ENCODE data around the gene CCNYL1. TPM values are rescaled to one million over a fixed set of nuclear protein-coding genes. Genes with fewer than 3 reads are reported as not detected.
A peak's percentile ranks its signal among the peaks of the same experiment; 100 is the strongest.

CCNYL1 gene
- polyA plus RNA-seq, result 19.6 TPM
- long read RNA-seq, donor 1, partial matches to known transcripts, result 0 of 2 reads
- long read RNA-seq, donor 1, other reads (novel, unspliced or antisense), result 0 of 2 reads
- long read RNA-seq, donor 2, transcript CCNYL1-201 (10 exons, 3,767 nt), result major isoform, 6 of 35 reads
- long read RNA-seq, donor 2, partial matches to known transcripts, result 0 of 35 reads
- long read RNA-seq, donor 2, other reads (novel, unspliced or antisense), result 28 of 35 reads
- long read RNA-seq, donor 3, result 0 reads
- long read RNA-seq, donor 4, partial matches to known transcripts, result 0 of 1 reads
- long read RNA-seq, donor 4, other reads (novel, unspliced or antisense), result 0 of 1 reads
- long read RNA-seq, donor 5, partial matches to known transcripts, result 0 of 16 reads
- long read RNA-seq, donor 5, other reads (novel, unspliced or antisense), result 13 of 16 reads
- long read RNA-seq, donor 6, partial matches to known transcripts, result 6 of 8 reads
- long read RNA-seq, donor 6, other reads (novel, unspliced or antisense), result 0 of 8 reads
- long read RNA-seq, donor 7, result 0 reads
- long read RNA-seq, donor 8, partial matches to known transcripts, result 8 of 10 reads
- long read RNA-seq, donor 8, other reads (novel, unspliced or antisense), result 0 of 10 reads
- long read RNA-seq, donor 9, partial matches to known transcripts, result 0 of 11 reads
- long read RNA-seq, donor 9, other reads (novel, unspliced or antisense), result 10 of 11 reads
- long read RNA-seq, donor 10, transcript CCNYL1-201 (10 exons, 3,767 nt), result major isoform, 5 of 5 reads
- long read RNA-seq, donor 10, partial matches to known transcripts, result 0 of 5 reads
- long read RNA-seq, donor 10, other reads (novel, unspliced or antisense), result 0 of 5 reads
- long read RNA-seq, donor 11, partial matches to known transcripts, result 12 of 15 reads
- long read RNA-seq, donor 11, other reads (novel, unspliced or antisense), result 0 of 15 reads

DNA sequence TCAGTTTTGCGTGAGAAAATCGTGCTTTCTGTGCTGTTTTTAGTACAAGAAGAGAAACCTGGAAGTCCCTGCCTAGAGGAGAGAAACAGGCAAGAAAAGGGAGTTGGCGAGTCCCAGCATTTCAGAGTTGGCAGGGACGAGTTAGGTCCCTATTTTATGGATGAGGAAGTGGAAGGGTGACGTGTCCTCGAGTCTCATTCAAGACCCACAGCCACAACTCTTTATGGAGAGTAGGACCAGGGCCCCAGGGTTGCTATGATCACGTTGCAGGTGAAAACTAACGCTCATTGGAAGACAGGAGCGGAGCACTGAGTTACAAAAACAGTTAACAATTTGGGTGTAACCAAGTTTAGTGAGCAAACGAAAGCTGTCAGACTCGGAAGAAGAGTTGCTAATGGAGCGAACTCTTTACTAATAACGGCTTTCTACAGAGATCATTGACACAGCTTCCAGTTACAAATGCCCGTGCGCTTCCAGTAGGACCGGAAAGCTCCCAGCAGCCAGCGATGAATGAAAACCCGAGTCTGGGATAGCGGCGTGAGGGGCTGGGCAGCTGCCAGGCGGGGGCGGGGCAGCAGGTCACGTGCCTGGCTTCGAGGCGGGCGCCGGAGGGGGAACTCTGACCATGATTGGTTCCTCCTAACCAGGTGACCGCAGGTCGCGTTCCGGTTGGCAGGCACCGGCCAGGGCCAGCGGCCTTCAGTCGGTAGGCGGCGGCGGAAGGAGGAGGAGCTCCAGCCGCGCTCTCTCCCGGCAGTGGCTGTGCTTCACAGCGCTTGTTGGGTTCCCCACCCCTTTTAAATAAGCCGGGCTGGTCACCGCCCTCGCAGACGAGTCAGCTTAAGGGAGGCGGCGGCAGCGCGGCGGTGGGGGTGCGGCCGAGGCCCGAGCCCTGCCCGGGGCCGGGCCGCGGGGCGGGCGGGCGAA, at the start of gene CCNYL1:
TSS of gene CCNYL1 (plus strand) at position 827 of the 927 bp plus-strand sequence. CDS start 257 bp downstream, outside the sequence.
- Histone ChIP-seq H3K27ac (ENCODE audit: low read length) (peak within 1 kb of the TSS; percentile 95), H3K4me1 (ENCODE audit: control insufficient read depth, insufficient read depth, low read length) (peaks cover 5% of the 10 kb centered on the region), H3K36me3 (ENCODE audit: control insufficient read depth, insufficient read depth, low read length) (no peaks in the 10 kb centered on the region), H3K4me3 (ENCODE audit: low read length) (peak within 1 kb of the TSS; percentile 96), H3K27me3 (ENCODE audit: control insufficient read depth, insufficient read depth, low read length) (no peaks in the 10 kb centered on the region), H3K9me3 (ENCODE audit: control insufficient read depth, low read depth, low read length) (no peaks in the 10 kb centered on the region)
- WGBS (ENCODE audit: insufficient coverage, low lambda C conversion rate), result no CpG with 5 or more reads among the region's 60 CpGs
- DNase-seq, result peak; percentile 100

DNA sequence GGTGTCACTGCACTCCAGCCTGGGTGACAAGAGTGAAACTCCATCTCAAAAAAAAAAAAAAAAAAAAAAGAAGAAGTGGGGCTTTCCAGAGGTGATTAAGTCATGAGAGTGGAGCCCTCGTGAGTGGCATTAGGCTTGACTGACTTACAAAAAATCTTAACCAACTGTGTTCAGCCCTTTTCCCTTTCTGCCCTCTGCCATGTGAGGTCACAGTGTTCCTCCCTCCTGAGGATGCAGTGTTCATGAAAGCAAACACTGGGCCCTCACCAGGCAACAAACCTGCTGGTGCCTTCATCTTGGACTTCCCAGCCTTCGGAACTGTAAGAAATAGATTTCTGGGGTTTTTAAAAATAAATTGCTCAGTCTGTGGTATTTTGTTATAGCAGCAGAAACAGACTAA, 49.2 kb upstream of the CCNYL1 start:
- no peak overlapping the region for H3K4me3 ChIP-seq (ENCODE audit: low read length)
- DNase-seq, result no peak
- H3K9me3 ChIP-seq (ENCODE audit: control insufficient read depth, low read depth, low read length), result no peaks in the 10 kb centered on the region
- no CpG with 5 or more reads among the region's 2 CpGs for WGBS (ENCODE audit: insufficient coverage, low lambda C conversion rate)
- H3K27ac ChIP-seq (ENCODE audit: low read length), result no peak overlapping the region
- no peaks in the 10 kb centered on the region for H3K27me3 ChIP-seq (ENCODE audit: control insufficient read depth, insufficient read depth, low read length)
- no peaks in the 10 kb centered on the region for H3K36me3 ChIP-seq (ENCODE audit: control insufficient read depth, insufficient read depth, low read length)
- H3K4me1 ChIP-seq (ENCODE audit: control insufficient read depth, insufficient read depth, low read length), result no peaks in the 10 kb centered on the region

DNA sequence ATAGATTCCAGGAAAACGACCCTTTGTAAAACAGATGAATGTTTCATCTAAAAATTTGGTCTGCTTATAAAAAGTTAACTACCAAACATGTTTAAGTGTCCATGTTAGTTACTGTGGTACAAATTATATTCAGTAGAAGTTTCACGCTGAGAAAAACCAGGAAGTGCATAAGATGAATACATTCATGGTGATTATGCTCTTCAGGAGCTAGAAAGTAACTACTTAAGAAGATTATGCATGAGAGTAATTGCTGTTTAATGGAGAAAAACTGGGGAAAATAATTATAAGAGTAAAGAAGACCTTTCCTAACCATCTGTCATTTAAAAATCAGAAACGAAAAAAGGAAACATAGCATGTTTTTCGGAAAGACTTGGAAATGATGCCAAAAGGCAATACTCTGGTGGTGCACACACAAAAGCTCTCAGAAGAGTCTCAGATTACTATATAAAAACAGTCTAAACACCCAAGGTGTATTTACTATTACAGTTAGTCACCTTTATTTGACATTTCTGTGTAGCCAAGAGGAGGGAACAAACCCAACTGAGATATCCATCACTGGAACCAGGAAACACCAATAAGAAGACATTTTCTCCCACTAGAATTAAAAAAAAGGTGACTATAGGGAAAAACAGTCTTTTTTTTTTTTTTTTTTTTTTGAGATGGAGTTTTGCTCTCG, 47.4 kb upstream of the CCNYL1 start:
- no peaks in the 10 kb centered on the region for H3K9me3 ChIP-seq (ENCODE audit: control insufficient read depth, low read depth, low read length)
- no CpG with 5 or more reads among the region's 5 CpGs for WGBS (ENCODE audit: insufficient coverage, low lambda C conversion rate)
- no peak overlapping the region for H3K27ac ChIP-seq (ENCODE audit: low read length)
- no peaks in the 10 kb centered on the region for H3K4me1 ChIP-seq (ENCODE audit: control insufficient read depth, insufficient read depth, low read length)
- no peak for DNase-seq
- H3K36me3 ChIP-seq (ENCODE audit: control insufficient read depth, insufficient read depth, low read length), result no peaks in the 10 kb centered on the region
- no peak overlapping the region for H3K4me3 ChIP-seq (ENCODE audit: low read length)
- H3K27me3 ChIP-seq (ENCODE audit: control insufficient read depth, insufficient read depth, low read length), result no peaks in the 10 kb centered on the region

DNA sequence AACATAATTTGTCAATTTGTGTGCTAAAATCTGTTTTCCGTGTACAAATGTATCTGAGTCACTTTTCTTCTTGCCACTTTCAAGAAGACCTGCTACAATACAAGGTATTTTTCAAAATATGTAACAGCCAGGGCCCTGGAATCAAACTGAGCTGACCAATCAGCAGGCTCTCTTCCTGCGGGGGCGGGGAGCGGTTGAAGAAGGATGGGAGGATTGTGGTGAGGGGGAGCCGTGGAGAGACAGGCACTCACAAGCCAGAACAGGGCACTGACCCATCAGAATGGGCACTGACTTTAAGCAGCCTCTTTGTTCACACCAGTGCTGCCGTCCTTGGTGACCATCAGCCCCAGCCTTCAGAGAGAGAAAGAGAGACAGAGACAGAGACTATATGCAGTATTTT, 40.6 kb upstream of the CCNYL1 start:
- no peaks in the 10 kb centered on the region for H3K36me3 ChIP-seq (ENCODE audit: control insufficient read depth, insufficient read depth, low read length)
- no peak for DNase-seq
- no peak overlapping the region for H3K4me3 ChIP-seq (ENCODE audit: low read length)
- no peaks in the 10 kb centered on the region for H3K9me3 ChIP-seq (ENCODE audit: control insufficient read depth, low read depth, low read length)
- no peak overlapping the region for H3K27ac ChIP-seq (ENCODE audit: low read length)
- H3K4me1 ChIP-seq (ENCODE audit: control insufficient read depth, insufficient read depth, low read length), result no peaks in the 10 kb centered on the region
- H3K27me3 ChIP-seq (ENCODE audit: control insufficient read depth, insufficient read depth, low read length), result no peaks in the 10 kb centered on the region
- 100% methylated on average over 1 of the region's 6 CpGs for WGBS (ENCODE audit: insufficient coverage, low lambda C conversion rate)

DNA sequence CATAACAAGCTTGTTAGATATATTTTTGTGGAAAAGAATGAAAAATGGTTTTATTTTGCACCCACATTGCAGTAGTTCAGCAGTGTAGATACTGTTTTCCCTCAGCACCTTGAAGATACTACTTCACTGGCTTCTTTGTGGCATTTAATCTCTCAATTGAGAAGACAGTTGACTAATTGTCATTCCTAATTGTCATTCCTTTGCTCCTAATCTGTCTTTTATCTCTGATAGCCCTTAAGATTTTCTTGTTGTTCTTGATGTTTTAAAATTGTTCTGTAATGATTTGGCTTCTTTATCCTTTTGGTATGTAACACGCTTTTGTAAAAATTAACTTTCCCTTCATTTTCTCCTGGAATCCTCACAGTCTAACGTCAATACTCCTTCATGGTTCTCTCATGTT, 38.0 kb upstream of the CCNYL1 start:
- whole genome bisulfite sequencing (ENCODE audit: insufficient coverage, low lambda C conversion rate), result 88% methylated on average over 2 of the region's 2 CpGs
- no peaks in the 10 kb centered on the region for H3K9me3 ChIP-seq (ENCODE audit: control insufficient read depth, low read depth, low read length)
- DNase-seq, result no peak
- no peak overlapping the region for H3K4me3 ChIP-seq (ENCODE audit: low read length)
- no peaks in the 10 kb centered on the region for H3K4me1 ChIP-seq (ENCODE audit: control insufficient read depth, insufficient read depth, low read length)
- H3K36me3 ChIP-seq (ENCODE audit: control insufficient read depth, insufficient read depth, low read length), result no peaks in the 10 kb centered on the region
- no peak overlapping the region for H3K27ac ChIP-seq (ENCODE audit: low read length)
- H3K27me3 ChIP-seq (ENCODE audit: control insufficient read depth, insufficient read depth, low read length), result no peaks in the 10 kb centered on the region

DNA sequence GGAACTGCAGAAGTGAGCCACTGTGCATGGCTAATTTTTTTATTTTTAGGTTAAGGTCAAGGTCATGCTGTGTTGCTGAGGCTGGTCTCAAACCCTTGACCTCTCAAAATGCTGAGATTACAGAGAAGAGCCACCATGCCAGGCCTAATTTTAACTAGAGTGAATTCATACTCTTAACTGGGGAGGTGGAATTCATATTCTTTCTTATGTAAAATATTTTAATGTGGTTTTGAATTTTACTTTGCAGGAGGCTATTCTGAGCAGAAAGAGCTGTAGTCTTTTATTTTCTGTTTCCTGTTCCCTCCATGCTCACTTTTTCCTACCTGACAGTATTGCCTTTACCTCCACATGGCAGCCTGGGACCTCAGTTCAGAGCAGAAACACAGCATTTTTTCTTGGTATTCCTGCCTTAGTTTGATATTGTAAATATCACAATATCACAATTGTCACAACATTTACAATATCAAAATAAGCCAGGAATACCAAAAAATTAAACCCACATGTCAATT, 37.1 kb upstream of the CCNYL1 start:
- Histone ChIP-seq H3K4me3 (ENCODE audit: low read length) (no peak overlapping the region), H3K36me3 (ENCODE audit: control insufficient read depth, insufficient read depth, low read length) (no peaks in the 10 kb centered on the region), H3K27me3 (ENCODE audit: control insufficient read depth, insufficient read depth, low read length) (no peaks in the 10 kb centered on the region), H3K9me3 (ENCODE audit: control insufficient read depth, low read depth, low read length) (no peaks in the 10 kb centered on the region), H3K27ac (ENCODE audit: low read length) (no peak overlapping the region), H3K4me1 (ENCODE audit: control insufficient read depth, insufficient read depth, low read length) (no peaks in the 10 kb centered on the region)
- DNase-seq, result no peak

DNA sequence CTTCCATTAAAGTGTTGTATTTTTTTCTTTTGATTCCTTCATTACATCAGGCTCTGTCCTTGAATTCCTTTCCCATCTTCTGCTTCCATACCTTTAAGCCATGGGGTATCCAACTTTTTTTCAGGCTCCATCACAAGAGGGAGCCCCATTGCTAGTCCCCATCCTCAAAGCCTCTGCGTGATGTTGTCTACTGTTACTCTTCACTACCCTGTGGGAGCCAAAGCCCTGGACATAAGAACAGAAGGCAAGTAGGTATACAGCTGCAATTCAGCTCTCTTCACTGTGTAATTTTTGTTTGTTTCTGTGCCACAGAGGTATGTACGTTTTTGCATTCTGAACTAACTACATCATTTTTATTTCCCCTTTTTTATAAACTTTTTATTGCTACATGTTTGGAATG, 36.6 kb upstream of the CCNYL1 start:
- Histone ChIP-seq H3K27me3 (ENCODE audit: control insufficient read depth, insufficient read depth, low read length) (no peaks in the 10 kb centered on the region), H3K4me1 (ENCODE audit: control insufficient read depth, insufficient read depth, low read length) (no peaks in the 10 kb centered on the region), H3K9me3 (ENCODE audit: control insufficient read depth, low read depth, low read length) (no peaks in the 10 kb centered on the region), H3K4me3 (ENCODE audit: low read length) (no peak overlapping the region), H3K27ac (ENCODE audit: low read length) (no peak overlapping the region), H3K36me3 (ENCODE audit: control insufficient read depth, insufficient read depth, low read length) (no peaks in the 10 kb centered on the region)
- no CpG with 5 or more reads among the region's 2 CpGs for WGBS (ENCODE audit: insufficient coverage, low lambda C conversion rate)
- no peak for DNase-seq

DNA sequence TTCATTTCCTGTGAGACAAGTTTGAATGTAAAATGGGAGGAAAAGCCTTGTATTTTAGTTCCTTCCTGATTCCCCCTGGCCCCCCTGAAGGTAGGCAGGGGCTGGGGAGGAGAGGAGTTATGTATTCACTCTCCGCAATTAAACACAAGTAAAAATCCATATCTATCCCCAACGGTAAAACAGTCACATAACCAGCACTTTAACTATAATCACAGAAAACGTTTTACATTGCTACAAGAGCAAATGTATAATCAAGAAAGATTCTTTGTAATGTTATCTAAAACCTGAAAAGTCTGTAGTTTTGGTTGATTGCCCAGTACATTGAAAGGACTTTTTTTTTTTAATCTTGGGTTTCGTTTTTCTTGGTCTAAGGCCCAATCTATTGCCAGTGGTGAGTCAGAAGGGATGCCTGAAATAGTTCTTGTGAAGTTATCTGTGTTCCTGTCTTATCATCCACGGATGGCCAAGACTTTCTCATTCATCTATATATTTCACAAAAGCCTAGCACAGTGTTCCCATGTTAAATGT, 34.5 kb upstream of the CCNYL1 start:
- Histone ChIP-seq H3K27ac (ENCODE audit: low read length) (no peak overlapping the region), H3K9me3 (ENCODE audit: control insufficient read depth, low read depth, low read length) (no peaks in the 10 kb centered on the region), H3K27me3 (ENCODE audit: control insufficient read depth, insufficient read depth, low read length) (no peaks in the 10 kb centered on the region), H3K4me1 (ENCODE audit: control insufficient read depth, insufficient read depth, low read length) (no peaks in the 10 kb centered on the region), H3K36me3 (ENCODE audit: control insufficient read depth, insufficient read depth, low read length) (no peaks in the 10 kb centered on the region), H3K4me3 (ENCODE audit: low read length) (no peak overlapping the region)
- 17% methylated on average over 1 of the region's 5 CpGs for WGBS (ENCODE audit: insufficient coverage, low lambda C conversion rate)
- DNase-seq, result no peak

DNA sequence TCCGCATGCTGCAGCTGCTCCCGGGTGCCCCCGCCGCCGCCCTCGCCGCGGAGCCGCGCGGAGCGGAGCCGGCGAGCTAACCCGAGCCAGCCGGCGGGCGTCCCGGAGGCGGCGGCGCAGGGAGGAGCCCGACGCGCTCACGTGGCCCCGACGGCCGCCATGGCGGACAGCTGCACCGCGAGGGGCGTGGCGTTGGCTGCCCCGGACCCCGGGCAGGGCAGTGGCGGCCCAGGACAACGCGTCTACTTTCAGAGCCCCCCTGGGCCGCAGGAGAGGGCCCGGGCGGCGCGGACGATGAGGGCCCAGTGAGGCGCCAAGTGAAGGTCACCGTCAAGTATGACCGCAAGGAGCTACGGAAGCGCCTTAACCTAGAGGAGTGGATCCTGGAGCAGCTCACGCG, 30.0 kb upstream of the CCNYL1 start:
- peak in 1 of 2 donors; percentile 31 for DNase-seq
- H3K4me1 ChIP-seq (ENCODE audit: control insufficient read depth, insufficient read depth, low read length), result peaks cover 20% of the 10 kb centered on the region
- no peaks in the 10 kb centered on the region for H3K9me3 ChIP-seq (ENCODE audit: control insufficient read depth, low read depth, low read length)
- peak overlapping the region; percentile 78 for H3K27ac ChIP-seq (ENCODE audit: low read length)
- no CpG with 5 or more reads among the region's 52 CpGs for WGBS (ENCODE audit: insufficient coverage, low lambda C conversion rate)
- H3K27me3 ChIP-seq (ENCODE audit: control insufficient read depth, insufficient read depth, low read length), result no peaks in the 10 kb centered on the region
- H3K36me3 ChIP-seq (ENCODE audit: control insufficient read depth, insufficient read depth, low read length), result no peaks in the 10 kb centered on the region
- peak overlapping the region; percentile 60 for H3K4me3 ChIP-seq (ENCODE audit: low read length)
